KOPT-K1 (cell line): ENCODE measurements around the gene SDHA.
"Not testable (repeated sequence)": the region's sequence is repeated elsewhere in the genome, so short reads cannot be mapped to it uniquely, and the experiment has no call there.

Source experiments
- H3K27ac ChIP-seq: fragments of 200-600 bp; sonication (generic); 2 replicates; pipeline ENCODE4 v1.5.1; 2016; ENCODE audit warnings: antibody characterized with exemption, mild to moderate bottlenecking, low read depth, low read length; ENCODE audit not compliant: poor library complexity, severe bottlenecking
- H3K36me3 ChIP-seq: fragments of 200-600 bp; sonication (generic); 2 replicates; pipeline ENCODE4 v1.5.1; 2017; ENCODE audit warnings: antibody characterized with exemption, mild to moderate bottlenecking, low read length, moderate library complexity; ENCODE audit not compliant: insufficient read depth
- H3K9me3 ChIP-seq: fragments of 200-600 bp; sonication (generic); 2 replicates; pipeline ENCODE4 v1.5.1; 2017; ENCODE audit warnings: antibody characterized with exemption, low read length, mild to moderate bottlenecking; ENCODE audit not compliant: insufficient read depth, poor library complexity, severe bottlenecking

The SDHA gene

DNA sequence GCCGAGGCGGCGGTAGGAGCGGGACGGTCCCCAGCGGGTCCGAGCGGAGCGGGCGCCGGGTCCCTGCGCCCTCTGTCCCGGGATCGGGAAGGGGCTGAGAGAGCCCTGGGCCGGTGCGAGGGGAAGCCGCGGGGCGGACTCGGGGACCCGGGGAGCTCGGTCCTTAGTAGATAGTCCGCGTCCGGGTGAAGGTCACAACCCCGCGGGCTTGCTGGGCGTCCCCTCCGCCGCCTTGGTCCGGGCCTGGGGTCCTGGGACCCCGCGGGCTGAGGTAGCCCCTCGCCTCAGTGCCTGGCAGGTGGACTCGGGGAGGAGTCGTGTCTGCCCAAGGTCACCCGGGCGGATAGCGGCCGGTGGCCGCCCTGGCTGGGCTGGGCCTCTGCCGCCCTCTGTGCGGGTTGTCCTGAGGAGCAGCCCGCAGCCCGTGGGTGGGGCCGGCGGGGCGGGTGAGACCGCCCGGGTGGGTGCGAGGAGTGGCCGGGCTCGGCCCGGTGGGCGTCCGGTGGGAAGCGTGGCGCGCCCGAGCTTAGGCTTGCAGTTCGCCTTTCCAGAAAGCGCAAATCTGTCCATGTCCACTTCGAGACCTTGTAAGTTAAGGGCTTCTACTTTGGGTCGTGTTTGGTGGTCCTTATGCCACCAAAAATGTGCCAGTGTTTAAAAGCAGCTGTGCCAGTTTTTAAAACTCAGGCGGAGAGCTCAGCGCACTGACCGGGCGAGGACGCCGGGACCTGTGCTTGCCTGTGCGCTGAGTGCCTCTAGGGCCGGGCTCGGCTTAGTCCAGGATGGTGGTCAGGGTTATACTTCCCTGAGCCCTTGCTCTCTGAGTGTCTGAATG, 554 bp downstream of the SDHA start:
- Histone ChIP-seq H3K27ac (peak overlapping the region; percentile 83), H3K9me3 (no peaks in the 10 kb centered on the region)

DNA sequence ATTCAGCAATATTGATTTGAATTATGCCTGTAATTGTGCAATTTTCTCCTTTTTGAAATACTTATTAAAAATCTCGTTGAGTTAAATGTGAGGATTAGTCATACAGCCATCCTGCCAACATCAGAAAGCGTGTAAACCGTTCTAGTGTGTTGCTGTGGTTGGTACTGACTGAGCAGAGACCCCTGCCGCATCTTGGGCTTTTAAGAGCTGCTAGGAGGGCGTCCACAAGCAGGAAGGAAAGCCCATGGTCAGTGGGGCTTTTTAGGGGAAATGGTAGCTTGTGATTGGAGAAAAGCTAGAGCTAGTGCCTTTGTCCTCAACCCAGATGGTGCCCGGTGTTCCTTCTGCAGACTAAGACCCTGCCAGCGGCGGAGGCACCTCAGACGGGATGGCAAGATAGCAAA, 1.3 kb downstream of the SDHA start:
- Histone ChIP-seq H3K27ac (peak overlapping the region; percentile 83), H3K9me3 (no peaks in the 10 kb centered on the region), H3K36me3 (peaks cover 26% of the 10 kb centered on the region)

More for the DNA sequence above, 554 bp downstream of the SDHA start:
- peaks cover 26% of the 10 kb centered on the region for H3K36me3 ChIP-seq

DNA sequence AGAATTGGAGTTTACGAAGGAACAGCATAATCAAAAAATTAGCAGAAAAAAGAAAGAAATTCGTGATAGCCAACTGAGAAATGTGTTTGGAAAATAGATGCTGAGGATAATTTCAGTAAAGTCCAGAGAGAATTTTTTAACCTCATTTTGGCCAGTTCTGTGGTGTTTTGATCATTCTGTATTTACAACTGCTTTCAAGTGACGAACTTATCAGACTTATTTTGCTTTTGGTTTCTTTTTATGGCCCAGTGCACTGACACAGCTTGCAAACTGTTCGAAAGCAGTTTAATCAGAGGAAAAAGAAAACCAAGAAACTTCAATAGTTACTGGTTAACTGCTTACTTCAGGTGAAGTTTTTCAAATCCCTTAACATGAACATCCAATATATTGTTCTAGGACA, 1.9 kb downstream of the SDHA start:
- peaks cover 31% of the 10 kb centered on the region for H3K36me3 ChIP-seq
- no peaks in the 10 kb centered on the region for H3K9me3 ChIP-seq
- peak overlapping the region; percentile 83 for H3K27ac ChIP-seq

DNA sequence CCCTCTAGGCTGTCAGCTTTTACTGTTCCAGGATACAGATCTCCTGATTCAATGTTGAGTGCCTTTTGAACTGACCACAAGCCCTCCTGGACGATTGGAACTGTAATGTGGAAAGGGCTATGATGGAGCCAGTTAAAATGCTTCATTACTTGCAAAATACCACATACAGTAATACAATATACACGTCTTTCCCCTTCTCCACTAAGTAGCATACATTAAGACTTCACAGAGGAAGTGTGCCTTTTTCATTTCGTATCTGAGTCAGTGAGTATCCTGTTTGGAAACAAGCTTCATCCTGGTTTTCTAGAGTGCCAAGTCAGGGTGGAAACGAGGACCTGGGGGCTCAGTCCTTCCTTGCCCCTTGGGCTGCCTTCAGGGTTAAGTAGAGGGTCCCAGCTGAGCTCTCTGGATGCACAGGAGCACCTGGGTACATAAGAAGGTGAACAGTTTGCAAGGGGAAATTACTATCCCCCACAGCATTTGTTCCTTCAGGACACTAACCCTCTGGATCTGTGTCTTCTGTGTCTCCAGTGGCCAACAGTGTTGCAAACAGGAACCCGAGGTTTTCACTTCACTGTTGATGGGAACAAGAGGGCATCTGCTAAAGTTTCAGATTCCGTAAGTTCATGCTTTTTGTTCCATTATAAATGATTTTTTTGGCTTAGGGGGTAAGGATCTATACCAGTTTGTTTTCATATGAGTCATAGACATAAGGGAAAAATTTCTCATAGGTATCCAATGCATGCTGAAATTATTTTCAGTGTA, 5.0 kb downstream of the SDHA start:
- not testable (repeated sequence) for H3K27ac ChIP-seq, H3K9me3 ChIP-seq
- H3K36me3 ChIP-seq, result peaks cover 56% of the 10 kb centered on the region

DNA sequence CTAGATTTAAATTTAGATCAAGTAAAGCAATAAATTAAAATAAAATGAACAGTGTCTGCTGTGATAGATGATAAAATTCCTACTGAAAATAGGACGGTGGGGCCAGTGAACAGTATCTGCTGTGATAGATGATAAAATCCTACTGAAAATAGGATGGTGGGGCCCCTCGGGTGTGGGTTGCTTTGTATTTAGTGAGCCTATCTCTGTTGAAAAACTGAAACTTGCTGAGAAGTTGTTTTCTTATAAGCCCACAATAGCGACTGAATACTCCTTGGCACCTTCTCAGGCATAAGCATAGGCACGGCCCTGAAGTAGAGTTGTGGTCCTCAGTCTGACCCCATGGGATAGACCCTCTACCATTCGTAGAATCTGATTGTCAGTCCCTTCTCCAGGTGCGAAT, 5.7 kb downstream of the SDHA start:
- H3K27ac ChIP-seq, result no peak overlapping the region
- peaks cover 63% of the 10 kb centered on the region for H3K36me3 ChIP-seq
- H3K9me3 ChIP-seq, result no peaks in the 10 kb centered on the region

DNA sequence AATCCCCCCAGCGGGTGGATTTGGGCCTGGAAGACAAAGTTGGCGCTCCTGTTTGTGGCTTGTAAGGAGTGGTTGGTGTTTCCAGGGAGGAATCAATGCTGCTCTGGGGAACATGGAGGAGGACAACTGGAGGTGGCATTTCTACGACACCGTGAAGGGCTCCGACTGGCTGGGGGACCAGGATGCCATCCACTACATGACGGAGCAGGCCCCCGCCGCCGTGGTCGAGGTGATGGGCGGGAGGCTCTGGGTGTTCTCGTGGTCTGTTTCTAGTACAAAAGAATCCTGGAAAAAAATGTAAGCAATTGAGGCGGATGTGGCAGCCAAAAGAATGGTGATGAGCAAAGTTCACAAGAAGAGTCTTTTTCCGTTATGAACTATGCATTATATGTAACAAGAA, 7.2 kb downstream of the SDHA start:
- Histone ChIP-seq H3K36me3 (peaks cover 78% of the 10 kb centered on the region), H3K27ac (no peak overlapping the region), H3K9me3 (no peaks in the 10 kb centered on the region)

DNA sequence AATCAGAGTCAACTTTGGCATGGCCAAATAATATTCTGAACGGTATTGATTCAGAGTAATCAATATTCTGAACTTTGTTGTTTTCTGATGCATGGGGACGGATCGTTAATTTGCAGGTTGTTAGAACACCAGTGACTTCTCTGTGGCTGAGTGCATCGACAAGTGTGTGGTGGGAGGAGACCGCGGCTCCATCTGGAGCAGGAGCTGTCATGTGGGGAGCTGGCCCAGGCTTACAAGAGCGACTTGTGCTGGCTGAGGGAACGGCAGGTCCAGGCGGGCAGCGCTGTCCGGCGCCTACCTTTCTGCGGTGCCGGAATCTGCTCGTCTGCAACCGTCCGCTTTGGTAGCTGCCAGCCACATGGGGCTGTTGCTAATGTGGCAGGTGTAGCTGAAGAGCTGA, 9.3 kb downstream of the SDHA start:
- H3K36me3 ChIP-seq, result peaks cover 99% of the 10 kb centered on the region
- not testable (repeated sequence) for H3K27ac ChIP-seq, H3K9me3 ChIP-seq

DNA sequence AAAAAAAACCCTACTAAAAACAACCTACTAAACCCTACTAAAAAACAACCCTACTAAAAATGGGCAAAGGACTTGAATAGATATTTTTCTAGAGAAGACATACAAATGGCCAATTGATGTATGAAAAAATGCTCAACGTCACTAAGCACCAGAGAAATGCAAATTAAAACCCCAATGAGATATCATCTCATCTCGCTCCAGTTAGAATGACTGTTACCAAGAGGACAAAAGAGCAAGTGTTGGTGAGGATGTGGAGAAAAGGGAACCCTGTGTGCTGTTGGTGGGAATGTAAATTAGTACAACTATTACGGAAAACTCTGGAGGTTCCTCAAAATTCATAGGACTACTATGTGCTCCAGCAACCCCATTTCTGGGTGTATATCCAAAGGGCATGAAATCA, 10.8 kb downstream of the SDHA start:
- Histone ChIP-seq H3K9me3 (no peaks in the 10 kb centered on the region), H3K27ac (no peak overlapping the region), H3K36me3 (peaks cover 100% of the 10 kb centered on the region)

DNA sequence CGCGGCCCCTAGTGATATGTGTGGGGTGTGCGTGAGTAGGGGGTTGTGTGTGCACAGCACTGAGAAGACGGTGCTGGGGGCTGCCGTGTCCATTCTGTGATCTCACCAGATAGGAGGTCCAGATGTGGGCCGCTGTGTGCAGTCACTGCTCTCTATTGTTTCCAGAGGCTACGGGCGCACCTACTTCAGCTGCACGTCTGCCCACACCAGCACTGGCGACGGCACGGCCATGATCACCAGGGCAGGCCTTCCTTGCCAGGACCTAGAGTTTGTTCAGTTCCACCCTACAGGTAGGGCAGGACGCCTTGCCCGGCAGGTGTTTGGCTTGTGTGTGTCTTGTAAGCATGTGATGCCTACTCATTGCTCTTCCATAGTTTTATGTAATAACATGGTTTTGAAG, 12.6 kb downstream of the SDHA start:
- H3K36me3 ChIP-seq, result peaks cover 100% of the 10 kb centered on the region
- H3K9me3 ChIP-seq, result no peaks in the 10 kb centered on the region
- H3K27ac ChIP-seq, result no peak overlapping the region

DNA sequence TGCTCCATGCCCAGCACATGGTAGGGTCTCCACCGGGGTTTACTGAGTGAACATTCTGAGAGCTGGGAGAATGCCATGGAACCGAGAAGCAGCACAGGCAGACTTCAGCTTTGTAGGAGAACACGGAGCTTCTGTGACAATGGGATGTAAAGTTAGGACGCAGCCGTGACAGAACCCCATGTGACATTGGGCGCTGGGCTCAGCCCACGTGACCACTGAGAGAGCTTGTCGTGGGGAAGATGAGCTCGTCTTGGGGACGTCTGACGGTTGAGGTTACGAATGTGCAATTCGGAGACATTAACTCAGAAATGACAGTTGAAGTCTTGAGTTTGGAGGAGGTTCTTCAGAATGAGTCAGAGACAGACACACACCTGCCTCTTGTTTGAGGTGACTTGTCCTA, 13.5 kb downstream of the SDHA start:
- Histone ChIP-seq H3K36me3 (peaks cover 99% of the 10 kb centered on the region), H3K9me3 (no peaks in the 10 kb centered on the region), H3K27ac (no peak overlapping the region)

DNA sequence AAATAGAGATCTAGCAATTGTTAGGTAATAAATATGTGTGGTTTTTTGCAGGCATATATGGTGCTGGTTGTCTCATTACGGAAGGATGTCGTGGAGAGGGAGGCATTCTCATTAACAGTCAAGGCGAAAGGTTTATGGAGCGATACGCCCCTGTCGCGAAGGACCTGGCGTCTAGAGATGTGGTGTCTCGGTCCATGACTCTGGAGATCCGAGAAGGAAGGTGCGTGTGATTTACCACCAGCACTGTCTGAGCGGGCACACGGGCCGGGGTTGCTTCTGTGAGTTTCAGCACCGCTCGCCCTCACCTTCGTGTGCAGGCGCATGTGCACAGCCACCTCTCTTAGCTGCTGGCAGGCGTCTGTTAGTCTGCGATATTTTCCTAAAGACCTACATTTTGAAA, 15.3 kb downstream of the SDHA start:
- not testable (repeated sequence) for H3K9me3 ChIP-seq, H3K27ac ChIP-seq
- H3K36me3 ChIP-seq, result peaks cover 98% of the 10 kb centered on the region

DNA sequence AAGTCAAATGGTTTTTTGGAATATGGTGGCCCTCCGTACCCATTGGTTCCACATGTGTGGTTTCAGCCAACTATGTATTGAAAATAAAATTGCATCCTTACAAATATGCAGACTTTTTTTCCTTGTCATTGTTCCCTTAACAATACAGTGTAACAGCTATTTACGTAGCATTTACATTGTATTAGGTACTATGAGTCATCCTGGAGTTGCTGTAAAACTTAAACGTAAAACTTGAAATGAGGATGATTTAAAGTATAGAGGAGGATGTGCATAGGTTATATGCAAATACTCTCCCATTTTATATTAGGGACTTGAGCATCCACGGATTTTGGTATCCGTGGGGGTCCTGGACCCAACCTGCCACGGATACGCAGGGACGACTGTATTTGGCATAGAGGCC, 16.3 kb downstream of the SDHA start:
- Histone ChIP-seq H3K36me3 (peaks cover 98% of the 10 kb centered on the region), H3K9me3 (no peaks in the 10 kb centered on the region), H3K27ac (no peak overlapping the region)

DNA sequence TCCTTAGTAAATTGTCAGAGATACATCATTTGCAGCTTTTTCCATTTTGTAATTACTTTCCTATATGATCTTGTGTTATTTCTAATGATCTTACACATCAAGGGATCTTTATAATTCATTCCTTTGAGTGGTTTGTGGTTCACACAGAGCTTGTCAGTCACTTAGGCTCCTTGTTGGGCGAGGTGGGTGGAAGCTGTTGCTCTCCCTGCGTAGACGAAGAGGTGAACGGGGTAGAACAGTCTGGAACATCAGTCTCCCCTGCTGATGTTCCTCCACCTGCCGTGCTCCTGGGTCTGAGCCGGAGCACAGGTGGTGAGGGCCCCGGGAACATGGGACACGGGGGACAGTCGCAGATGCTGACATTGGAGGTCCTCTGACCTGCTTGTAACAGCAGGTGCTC, 17.4 kb downstream of the SDHA start:
- not testable (repeated sequence) for H3K9me3 ChIP-seq, H3K27ac ChIP-seq
- H3K36me3 ChIP-seq, result peaks cover 98% of the 10 kb centered on the region

DNA sequence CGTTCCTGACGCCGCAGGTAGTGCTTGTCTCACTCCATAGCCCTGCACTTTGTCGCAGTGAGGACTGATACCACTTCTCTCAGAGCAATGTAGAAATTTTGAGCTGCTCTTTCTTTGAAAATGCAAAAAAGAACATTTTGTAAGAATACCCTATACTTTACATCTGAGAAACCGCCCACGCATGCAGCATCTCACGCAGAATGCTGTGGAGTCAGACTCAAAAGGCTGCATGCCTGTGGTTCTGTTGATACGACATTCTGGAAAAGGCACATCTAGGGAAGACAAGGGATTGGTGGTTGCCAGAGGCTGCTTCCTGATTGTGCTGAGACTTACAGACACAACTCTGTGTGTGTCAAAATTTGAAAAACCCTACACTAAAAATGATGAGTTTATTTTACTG, 19.8 kb downstream of the SDHA start:
- H3K36me3 ChIP-seq, result peaks cover 98% of the 10 kb centered on the region
- not testable (repeated sequence) for H3K9me3 ChIP-seq, H3K27ac ChIP-seq

DNA sequence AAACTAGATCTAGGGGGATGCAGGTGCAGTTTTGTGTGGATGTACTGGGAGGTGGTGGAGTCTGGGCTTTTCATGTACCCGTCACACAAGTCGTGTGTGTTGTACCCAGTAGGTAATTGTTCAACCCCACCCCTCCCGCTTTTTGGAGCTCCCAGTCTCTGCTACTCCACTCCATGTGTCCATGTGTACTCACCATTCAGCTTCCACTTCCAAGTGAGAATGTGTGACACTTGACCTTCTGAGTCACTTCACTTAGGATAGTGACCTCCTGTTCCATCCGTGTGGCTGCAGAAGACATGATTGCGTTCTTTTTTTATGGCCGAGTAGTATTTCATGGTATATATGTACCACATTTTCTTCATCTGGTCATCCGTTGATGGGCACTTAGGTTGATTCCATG, 22.4 kb downstream of the SDHA start:
- H3K36me3 ChIP-seq, result peaks cover 98% of the 10 kb centered on the region
- not testable (repeated sequence) for H3K27ac ChIP-seq, H3K9me3 ChIP-seq
